HG02678 (cell line): ENCODE results near the gene MAEA.
"Not testable (repeated sequence)": the region's sequence is repeated elsewhere in the genome, so short reads cannot be mapped to it uniquely, and the experiment has no call there.

ENCODE experiments used
- ATAC-seq: cut with Tn5 transposase; IDR thresholded peaks from one replicate; pipeline ENCODE4 v1.9.1; 2021; ENCODE audit warnings: mild to moderate bottlenecking, moderate library complexity; ENCODE audit not compliant: unreplicated experiment

Gene MAEA

GRCh38 chr4:1364217-1364616 is 74.5 kb downstream of the MAEA start:
- ATAC-seq: no peak

- ATAC-seq: no peak
These were observed 75.1 kb downstream of the MAEA start for GRCh38 chr4:1364748-1365147.

DNA sequence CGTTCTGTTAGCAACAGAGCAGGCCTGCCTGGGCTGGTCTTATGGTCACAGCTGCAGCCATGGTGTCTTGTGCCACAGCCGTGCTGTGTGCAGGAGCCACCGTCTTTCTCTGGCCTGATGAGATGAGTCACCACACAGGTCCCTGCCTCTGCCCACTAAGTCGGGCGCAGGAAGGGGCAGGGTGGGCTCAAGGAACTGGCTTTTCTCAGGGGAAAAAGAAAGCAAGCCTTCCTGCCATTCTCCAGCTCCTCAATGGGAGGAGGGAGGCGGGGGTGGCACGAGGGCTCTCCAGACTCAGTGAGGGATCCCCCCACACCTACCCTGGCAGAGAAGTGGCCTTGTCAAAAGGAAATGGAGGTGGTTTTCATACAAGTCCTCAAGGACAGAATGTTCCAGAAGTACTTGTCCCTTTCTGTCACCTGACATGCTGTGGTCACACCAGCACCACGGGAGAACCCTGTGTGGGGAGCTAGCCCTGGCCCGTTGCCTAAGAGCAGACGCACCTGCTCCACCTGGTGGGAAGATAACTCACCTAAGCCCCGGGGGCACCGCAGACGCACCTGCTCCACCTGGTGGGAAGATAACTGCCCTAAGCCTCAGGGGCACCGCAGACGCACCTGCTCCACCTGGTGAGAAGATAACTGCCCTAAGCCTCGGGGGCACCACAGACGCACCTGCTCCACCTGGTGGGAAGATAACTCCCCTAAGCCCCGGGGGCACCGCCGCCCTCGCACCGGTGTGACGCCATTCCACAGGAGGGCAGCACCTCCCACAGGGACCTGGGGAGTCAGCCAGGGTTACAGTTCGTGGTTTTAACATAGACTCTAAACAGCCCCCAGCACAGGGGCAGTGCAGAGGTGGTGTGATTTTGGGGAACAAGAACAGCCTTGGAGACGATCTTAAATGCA is 75.8 kb downstream of the MAEA start:
- no peak for ATAC-seq

GRCh38 chr4:1366371-1367229 is 76.9 kb downstream of the MAEA start:
- ATAC-seq: no peak

DNA sequence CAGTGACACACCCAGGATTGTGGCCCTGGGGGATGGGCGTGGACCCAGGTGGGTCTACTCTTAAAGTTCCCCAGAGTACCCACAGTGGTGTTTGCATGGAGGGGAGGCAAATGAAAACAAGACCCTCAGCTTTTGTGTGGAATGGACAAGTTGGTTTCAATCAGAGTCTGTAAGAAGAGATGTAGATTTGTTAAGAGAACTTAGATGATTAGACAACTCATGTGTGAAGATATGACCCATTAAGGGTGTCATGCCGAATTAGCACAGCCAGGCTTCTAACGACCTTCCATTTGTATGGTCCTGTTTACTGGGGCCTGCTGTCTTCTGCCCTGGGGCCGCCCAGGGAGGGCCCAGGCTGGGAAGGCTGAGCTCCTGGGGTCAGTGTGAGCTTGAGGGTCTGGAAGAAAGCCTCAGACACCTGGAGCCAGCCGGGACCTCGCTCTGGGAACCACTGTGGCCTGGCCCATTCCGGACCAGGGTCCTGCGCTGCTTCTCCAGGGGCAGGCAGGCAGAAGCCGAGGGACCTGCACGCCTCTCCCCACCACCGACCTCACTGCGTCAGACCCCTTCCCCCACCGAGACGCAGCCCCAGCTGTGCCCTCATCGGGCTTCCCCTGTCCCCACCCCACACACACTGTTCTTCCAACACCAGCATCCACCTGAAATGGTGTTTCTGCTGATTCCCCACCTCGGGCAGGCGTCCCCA is 77.7 kb downstream of the MAEA start:
- no peak for ATAC-seq

DNA sequence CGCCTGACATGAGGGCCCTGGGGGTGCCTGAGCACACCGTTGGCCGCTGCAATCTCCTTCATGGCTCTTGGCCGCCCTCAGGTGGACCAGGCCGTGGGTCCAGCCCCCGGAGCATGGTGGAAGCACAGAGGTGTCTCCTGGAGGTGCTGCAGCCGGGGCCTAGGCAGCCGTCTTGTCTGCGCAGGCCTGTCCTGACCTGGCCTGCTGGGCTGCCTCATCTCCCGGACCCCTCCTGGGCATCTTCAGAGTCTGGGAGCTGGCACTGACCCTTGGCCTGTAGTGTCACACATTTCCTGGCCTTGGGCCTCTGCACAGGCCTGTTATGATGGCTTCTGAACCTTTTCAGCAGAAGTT is 78.2 kb downstream of the MAEA start:
- ATAC-seq: no peak

GRCh38 chr4:1368421-1369090 is 78.9 kb downstream of the MAEA start:
- no peak for ATAC-seq

DNA sequence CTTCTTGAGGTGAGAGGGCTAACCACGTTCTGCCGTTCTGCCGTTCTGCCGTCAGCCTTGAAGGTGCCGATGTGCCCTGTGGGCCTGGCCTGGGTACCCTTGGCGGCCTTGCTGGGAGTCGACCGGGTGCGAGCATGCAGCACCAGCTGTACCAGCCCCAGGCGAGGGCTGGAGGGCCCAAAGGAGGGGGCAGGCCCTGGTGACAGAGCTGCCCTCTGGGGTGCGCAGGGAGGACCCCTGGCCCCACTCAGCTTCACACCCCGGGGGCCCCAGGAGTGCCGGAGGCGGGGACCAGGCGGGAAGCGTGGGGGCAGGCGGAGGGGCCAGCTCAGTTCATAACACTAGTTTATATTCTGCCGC is 79.4 kb downstream of the MAEA start:
- no peak for ATAC-seq

GRCh38 chr4:1369479-1370079 is 79.9 kb downstream of the MAEA start:
- ATAC-seq: no peak

- no peak for ATAC-seq
These were observed 80.8 kb downstream of the MAEA start for GRCh38 chr4:1370321-1371124.

GRCh38 chr4:1371176-1372165 is 81.8 kb downstream of the MAEA start:
- ATAC-seq: no peak

- not testable (repeated sequence) for ATAC-seq
These were observed 82.9 kb downstream of the MAEA start for GRCh38 chr4:1372576-1372975.

GRCh38 chr4:1373892-1374705 is 84.4 kb downstream of the MAEA start:
- ATAC-seq: no peak

DNA sequence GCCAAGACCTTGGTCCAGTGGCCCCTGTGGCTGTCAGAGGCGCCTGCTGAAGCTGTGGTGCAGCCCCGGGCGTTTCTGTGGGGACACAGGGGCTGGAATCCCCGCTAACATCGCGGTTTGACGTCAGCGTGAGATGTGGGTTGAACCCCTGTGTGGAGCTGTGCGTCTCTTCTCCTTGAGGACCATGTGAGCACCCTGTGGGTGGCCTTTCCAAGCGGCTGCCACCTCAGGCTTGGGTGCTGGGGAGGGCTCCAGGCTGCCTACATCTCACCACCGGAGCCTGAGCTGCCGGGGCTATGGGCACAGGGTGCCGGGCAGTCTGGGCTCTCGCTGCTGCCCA is 85.0 kb downstream of the MAEA start:
- ATAC-seq: no peak

DNA sequence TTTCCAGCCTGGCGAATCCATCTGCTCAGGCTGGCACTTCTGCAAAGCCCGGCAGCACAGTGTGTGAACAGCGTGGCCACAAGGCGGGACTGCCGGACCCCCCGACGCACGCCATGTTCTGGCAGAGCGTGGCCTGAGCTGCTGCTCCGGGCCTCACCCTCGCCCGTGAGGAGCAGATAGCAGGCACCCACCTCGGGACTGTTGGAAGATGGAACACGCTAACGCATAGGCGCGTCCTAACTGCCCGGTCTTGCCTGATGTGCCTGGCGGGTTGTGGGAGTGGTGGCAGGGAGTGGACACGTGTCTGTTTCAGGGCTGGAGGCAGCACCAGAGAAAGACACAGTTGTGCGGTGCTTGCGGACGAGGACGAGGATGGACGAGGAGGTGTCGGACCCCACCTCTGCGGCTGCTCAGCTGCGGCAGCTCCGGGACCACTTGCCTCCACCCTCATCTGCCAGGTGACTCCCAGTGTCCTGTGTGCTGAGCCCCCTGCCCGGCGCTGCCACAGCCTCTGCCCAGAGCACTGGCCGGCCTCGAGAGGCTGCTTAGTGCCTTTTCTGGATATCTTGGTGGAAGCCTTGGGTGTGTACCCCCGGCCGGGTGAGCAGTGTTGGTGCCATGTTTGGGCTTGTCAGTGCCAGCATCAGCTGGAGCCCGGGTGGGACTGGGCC is 85.5 kb downstream of the MAEA start:
- no peak for ATAC-seq

DNA sequence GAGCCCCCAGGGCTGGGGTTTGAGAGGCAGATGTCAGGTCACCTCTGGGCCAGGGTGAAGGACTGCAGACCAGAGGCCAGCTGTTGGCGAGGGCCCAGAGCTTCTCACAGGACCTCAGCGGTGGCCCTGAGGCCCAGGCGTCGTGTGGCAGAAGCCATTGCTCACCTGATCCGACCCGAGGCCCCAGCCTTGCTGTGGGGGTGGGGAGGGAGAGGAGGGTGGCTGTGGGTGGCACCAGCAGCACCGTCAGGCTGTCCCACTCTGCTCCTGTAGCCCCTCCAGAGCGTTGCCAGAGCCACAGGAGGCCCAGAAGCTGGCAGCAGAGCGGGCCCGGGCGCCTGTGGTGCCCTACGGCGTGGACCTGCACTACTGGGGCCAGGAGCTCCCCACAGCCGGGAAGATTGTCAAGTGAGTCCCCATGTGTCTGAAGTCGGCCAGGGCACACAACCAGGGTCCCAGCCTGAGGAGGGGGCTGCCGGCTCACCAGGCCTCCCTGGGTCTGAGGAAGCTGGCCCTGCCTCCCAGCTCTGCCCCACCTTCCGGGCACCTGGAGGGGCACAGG is 86.2 kb downstream of the MAEA start:
- no peak for ATAC-seq

DNA sequence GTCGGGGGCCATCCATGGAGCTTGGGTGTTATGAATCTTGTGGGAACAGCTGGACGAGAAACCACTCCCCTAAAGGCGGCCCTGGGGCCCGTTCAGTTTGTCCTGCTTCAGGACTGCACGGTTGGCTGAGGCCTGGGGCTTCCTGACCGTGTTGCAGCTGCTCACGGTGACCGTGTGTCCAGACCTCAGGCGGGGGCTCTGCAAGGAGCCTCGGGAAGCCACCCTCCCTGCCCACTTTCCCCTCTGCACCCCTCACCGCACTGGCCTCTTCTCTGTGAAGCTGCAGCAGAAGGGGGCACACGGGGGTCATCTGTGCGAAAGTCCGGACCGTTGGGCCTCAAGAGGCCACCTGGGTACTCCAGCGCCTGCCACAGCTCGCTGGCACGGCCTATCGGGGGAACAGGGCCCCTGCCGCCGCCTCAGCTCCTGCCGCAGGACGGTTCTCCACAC is 86.7 kb downstream of the MAEA start:
- no peak for ATAC-seq
